ENCODE measurements around the gene PRRG2.
"Not testable (repeated sequence)": the region's sequence is repeated elsewhere in the genome, so short reads cannot be mapped to it uniquely, and the experiment has no call there.

Gene PRRG2

DNA sequence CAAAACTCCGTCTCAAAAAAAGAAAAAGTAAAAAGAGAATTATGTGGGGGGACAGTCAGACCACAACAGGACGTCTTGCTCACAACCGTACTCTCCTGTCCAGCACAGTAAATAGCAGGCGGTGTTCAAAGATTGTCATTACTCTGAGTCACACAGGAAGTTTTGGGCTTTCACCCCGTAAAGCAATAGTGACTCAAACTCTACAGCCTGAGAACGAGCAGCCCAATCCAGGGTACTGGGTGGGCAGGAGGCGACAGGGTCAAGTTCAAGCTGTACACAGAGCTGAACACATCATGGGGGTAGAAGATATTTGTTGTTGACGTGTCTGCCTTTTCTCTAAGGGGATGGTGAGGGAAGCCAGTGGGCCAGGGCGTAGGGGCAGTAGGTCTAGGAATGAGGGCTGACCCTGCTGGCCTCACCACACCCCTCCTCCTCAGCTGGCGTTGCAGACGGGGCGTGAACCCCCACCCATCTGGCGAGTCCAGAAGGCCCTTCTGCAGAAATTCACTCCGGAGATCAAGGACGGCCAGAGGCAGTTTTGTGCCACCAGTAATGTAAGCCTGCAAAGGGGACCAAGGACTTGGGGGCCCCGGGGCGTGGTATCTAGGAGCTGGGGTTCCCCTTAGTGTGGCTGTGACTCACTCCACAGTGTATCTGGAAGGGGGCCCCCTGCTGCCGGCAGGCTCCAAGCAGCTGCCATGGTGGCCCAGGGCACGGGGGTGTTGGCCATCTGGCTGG is 33.1 kb downstream of the PRRG2 start:
- no peak for FAIRE-seq

DNA sequence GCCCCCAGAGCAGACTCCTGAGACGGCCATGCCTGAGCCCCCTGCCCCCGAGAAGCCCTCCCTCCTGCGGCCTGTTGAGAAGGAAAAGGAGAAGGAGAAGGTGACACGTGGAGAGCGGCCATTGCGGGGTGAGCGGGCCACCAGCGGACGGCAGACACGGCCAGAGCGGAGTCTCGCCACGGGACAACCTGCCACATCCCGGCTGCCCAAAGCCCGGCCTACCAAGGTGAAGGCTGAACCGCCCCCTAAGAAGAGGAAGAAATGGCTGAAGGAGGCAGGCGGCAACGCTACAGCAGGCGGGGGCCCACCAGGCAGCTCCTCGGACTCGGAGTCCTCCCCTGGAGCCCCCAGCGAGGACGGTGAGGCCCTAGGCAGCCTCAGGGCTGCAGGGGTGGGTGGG is 34.7 kb downstream of the PRRG2 start:
- no peak for FAIRE-seq

DNA sequence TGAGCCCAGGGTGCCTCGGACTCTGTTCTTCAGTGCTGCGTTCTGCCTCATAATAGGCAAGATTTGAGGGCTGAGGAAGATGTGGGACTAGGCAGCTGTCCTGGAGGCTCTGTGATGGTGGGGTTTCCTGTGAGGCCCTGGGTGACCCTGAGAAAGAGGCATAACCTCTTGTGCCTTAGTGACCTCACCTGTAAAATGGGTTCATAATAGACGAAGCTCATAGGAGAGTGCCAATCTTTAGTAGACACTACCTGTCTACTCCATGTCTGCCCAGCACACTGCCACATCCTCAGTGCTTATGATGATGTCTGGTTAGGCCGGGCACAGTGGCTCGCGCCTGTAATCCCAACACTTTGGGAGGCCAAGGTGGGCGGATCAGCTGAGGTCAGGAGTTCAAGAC is 35.4 kb downstream of the PRRG2 start:
- FAIRE-seq = no peak

DNA sequence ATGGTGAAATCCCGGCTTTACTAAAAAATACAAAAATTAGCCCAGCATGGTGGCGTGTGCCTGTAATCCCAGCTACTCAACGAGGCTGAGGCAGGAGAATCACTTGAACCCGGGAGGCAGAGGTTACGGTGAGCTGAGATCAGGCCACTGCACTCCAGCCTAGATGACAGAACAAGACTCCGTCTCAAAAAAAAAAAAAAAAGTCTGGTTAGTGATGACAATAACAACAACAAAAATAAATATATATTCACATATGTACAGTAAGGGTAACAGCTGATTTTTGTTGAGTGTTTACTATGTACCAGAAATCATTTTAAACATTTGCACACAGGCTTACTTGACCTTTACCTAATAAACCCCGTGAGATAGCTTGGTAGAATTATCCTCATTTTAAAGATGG is 35.8 kb downstream of the PRRG2 start:
- FAIRE-seq = no peak

DNA sequence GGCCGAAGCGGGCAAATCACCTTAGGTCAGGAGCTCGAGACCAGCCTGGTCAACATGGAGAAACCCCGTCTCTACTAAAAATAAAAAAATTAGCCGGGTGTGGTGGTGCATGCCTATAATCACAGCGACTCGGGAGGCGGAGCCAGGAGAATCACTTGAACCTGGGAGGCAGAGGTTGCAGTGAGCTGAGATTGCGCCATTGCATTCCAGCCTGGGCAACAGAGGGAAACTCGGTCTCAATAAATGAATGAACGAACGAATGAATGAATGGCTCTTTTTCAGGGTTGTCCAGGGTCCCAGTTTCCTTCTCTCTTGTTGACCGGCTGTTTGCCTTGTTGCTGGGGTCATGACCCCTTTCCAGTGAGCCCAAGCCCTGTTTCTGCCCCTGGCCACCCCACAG is 36.7 kb downstream of the PRRG2 start:
- not testable (repeated sequence) for FAIRE-seq

DNA sequence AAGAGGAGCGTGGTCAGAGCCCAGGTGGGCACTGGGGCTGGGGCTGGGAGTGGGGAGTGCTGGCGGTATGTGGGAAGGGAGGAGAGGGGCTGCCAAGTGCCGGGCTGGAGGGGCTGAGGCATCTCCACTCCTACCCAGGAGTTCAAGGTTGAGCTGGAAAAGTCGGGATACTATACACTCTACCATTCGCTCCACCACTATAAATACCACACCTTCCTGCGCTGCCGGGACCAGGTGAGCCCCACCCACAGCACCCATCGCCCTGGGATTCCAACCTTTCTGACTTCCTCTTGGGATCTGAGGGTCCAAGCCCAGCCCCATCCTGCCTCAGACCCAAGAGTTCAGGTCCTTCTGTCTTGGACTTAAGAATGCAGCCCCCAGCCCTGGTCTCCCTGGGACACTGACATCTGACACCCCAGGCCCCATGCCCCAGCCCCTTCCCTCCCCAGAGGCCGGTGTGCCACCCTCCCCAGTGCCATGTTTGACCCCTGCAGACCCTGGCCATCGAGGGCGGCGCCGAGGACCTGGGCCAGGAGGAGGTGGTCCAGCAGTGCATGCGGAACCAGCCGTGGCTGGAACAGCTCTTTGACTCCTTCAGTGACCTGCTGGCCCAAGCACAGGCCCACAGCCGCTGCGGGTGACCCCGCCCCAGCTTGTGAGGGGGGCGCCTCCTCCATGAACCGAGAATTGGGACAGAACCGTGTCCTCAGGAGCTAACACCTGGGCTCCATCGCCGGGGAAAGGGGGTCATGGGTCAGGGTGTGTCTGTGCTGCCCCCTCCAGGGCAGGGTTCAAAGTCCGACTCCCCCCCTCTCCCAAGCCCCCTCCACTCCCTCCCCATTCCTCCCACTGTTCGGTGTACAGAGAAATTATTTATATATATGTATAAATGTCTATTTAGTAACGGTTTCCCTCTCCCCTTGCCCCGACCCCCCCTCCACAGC is 44.1 kb downstream of the PRRG2 start:
- no peak for FAIRE-seq

DNA sequence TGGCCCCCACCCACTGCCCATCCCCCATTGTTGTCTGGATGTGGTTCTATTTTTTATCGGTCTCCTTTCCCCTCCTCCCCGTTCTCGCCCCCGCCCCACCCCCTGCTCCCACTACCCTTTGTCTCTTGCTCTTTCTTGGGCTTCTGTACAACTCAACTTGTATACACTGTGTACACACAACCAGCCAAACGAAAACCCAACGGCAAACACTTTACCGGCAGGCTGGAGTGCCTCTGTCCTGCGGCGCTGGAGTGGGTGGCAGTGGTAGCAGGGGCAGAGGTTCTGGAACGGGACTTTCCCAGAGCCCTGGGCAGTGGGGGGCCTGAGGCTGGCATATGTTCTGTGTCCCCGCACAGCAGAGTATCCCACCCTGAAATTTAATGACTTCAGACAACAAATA is 45.1 kb downstream of the PRRG2 start:
- no peak for FAIRE-seq

DNA sequence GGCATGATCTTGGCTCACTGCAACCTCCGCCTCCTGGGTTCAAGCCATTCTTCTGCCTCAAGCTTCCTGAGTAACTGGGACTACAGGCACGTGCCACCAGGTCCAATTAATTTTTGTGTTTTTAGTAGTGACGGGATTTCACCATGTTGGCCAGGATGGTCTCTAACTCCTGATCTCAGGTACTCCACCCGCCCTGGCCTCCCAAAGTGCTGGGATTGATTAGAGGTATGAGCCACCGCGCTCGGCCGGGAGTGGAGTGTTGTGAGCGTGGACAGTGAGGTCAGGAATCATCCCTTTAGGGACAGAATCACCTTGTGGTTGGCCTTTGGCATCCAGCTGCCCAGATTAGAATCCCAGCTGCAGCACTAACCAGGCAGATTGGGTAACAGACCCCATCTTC is 48.5 kb downstream of the PRRG2 start:
- no peak for FAIRE-seq

DNA sequence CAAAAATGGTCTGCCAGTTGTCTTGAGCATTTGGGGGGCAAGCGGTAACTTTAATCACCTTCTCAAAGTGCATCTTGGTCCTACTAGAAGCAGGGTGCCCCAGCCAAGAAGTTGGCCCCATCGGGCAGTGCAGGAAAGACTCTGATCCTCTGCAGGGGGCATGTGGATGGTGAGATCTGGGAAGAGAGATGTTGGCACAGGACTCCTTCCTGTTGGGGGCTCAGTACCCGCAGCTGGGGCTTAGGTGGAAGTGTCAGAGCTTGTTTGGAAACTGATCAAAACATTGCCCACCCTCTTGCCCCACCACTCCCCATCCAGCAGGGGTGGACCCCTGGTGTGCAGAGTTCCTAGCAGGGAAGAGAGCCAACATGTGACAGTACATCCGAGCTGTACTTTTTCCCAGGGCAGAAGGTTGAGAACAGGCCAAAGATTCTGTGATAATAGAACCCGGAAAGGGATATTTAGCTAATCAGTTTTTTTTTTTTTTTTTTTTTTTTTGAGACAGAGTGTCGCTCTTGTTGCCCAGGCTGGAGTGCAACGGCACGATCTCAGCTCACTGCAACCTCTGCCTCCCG is 50.0 kb downstream of the PRRG2 start:
- FAIRE-seq = no peak

DNA sequence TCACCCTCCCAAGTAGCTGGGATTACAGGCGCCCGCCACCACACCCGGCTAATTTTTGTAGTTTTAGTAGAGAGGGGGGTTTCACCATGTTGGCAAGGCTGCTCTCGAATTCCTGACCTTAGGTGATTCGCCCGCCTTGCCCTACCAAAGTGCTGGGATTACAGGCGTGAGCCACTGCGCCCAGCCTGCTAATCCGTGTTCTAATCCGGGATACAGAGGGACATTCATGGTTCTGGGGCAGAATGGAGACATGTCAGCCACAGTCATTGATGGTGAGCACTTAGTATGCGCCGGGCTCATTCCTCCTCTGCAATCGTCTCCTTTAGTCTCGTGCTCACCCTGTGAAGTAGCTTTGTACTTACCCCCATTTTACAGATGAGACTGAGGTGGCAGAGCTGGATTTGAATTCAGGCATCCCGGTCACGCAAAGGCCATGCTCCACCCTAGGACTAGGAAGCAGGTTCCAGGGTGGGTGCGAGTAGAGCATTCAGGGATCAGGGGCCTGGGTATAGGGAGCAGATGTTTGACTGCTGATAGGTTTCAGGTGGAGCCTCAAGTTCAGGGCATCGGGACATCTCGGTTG is 50.6 kb downstream of the PRRG2 start:
- no peak for FAIRE-seq

DNA sequence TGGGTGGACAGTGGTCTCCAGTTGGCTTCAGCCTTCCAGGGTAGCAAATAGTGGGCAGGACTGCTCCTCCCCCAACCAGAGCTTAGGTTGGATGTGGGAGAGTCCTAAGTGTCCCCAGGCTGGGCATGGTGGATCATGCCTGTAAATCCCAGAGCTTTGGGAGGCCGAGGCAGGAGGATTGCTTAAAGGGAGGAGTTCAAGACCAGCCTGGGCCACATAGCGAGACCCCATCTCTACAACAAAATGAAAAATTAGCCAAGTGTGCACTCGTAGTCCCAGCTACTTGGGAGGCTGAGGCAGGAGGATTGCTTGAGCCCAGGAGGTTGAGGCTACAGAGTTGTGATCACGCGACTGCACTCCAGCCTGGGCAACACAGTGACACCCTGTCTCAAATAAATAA is 51.5 kb downstream of the PRRG2 start:
- no peak for FAIRE-seq

DNA sequence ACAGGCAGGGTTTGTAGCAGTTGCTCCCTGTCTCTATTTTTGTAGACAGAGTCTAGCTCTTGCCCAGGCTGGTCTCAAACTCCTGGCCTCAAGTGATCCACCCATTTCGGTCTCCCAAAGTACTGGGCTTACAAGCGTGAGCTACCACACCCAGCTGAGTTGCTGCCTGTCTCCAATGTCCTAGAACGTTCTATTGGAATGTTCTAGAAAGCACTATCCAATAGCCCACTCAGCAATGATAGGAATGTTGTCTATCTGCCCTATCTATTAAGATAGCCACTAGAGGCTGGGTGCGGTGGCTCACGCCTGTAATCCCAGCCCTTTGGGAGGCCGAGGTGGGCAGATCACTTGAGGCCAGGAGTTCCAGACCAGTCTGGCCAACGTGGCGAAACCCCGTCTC is 52.2 kb downstream of the PRRG2 start:
- FAIRE-seq = not testable (repeated sequence)

DNA sequence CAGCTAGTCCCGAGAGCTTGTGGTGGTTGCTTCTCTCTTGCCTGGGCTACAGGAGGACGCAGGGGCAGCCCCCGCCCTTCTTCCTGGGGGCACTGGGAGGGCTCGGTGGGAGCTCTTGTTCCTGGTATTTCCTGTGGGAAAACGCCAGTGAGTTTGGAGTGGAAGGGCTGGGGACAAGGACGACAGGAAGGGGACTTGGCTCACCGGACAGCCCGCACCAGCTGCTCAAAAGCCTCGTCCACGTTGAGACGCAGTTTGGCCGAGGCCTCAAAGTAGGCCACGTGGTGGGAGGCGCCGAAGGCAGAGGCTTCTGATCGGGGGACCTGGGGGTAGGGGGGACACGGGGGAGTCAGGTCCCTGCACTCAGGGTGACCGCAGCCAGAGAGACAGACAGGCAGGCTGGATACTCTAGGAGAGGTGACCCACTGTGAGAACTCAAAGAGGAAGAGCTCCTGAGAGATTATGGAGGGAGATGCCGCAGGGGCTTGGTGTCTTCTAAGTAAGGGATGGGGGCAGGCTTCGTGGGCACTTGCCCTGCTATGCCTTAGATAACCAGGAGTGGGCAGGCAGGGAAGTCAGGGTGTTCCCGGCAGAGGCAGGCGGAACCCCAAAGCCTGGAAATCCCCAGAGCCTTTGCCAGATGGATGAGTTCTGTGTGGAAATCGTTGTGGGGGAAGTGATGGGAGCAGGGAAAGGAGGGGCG is 54.6 kb downstream of the PRRG2 start:
- no peak for FAIRE-seq

DNA sequence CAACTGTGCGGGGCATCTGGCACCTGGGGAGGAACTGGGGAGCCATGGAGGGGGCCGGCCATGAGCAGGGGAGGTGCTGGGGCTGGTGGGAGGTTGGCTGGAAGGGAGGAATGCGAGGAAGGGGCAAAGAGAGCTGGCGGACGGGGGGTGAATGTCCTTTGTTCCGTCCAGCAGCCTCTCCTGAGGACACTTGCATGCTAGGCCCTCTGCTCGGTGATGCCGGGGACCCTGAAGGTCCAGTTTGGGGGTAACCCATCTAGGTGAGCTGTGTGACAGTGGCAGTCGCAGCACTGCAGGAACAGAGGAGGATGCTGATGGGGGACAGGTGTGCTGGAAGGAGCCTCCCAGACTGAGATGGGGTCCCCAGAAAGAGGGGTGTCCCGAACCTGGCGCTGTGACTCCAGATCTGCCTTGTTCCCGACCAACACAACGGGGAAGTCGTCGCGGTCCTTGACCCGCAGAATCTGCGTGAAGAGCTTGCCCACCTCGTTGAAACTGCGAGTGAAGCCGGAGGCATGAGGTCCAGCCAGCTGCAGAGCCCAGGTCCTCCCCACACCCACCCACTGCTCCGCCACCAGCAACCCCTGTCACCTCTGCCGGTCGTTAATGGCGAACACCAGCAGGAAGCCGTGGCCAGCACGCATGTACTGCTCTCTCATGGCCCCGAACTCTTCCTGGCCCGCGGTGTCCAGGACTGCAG is 55.3 kb downstream of the PRRG2 start:
- FAIRE-seq = no peak

DNA sequence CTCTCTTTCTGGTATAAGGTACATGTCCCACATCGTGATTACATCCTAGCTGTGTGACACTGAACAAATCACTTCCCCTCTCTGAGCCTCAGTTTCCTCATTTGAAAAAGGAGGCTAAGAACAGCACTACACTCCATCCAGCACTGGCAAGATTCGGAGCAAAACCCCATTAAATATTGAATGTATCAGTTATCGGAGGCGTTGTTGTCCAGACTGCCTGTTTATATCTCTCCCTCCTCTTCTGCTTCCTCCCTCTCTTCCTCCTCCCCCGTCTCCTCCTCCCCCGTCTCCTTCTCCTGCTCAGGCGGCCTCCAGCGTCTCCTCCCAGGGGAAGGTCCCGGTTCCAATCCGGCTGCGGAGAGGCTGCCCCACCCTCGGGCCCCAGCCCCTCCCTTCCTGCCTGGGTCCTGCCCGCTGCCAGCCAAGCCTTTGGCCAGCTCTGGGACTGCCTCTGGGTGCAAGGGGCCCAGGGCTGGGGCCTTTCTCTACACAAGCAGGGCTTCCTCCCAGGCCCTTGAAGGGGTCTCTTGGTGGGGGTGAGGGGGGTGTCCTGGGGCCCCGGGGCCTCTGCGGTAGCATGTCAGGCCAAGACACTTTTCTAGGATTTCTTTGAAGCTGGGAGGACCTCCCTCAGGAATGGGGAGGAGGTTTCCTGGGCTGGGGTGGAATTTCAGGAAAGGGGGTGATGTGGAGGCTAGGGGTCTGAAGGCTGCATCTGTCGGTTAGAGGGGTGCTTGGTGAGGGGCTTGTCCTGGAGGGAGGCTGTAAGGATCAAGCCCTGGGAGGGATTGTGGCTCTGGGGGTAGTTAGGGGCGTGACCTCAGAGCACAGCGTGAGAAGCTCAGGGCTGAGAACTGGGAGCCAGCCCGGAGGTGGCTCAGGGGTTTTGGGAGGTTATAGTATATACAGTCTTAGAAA is 57.0 kb downstream of the PRRG2 start:
- no peak for FAIRE-seq

DNA sequence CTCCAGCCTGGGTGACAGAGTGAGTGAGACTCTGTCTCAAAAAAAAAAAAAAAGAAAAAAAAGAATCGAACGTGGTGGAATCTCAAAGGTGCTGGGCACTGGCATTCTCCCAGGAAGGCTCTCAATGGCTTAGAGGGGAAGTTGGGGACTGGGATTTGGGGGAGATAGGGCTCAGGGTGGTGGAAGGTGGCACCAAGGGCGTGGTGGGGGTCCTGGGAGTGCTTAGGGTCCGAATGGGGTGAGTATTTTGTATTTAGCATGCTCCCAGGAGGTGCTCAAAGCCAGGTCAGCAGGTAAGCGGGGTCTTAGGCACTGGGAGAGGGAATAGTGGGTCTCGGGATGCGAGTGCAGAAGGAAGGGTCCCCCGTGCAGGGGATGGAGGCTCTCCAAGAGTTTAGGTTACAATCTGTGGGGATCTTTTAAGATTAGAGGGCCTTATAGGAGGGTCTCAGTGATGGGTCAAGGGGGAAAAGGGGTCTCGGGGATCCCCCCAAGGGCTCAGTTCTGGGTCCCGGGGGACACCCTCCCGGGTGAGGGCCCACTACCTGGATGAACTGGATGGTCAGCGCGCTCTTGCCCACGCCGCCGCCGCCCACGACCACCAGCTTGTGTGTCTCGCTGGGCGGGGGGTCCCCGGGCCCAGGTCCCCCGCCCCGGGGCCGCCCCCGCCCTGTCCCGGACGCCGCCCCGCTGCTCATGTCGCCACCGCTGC is 58.4 kb downstream of the PRRG2 start:
- no peak for FAIRE-seq

DNA sequence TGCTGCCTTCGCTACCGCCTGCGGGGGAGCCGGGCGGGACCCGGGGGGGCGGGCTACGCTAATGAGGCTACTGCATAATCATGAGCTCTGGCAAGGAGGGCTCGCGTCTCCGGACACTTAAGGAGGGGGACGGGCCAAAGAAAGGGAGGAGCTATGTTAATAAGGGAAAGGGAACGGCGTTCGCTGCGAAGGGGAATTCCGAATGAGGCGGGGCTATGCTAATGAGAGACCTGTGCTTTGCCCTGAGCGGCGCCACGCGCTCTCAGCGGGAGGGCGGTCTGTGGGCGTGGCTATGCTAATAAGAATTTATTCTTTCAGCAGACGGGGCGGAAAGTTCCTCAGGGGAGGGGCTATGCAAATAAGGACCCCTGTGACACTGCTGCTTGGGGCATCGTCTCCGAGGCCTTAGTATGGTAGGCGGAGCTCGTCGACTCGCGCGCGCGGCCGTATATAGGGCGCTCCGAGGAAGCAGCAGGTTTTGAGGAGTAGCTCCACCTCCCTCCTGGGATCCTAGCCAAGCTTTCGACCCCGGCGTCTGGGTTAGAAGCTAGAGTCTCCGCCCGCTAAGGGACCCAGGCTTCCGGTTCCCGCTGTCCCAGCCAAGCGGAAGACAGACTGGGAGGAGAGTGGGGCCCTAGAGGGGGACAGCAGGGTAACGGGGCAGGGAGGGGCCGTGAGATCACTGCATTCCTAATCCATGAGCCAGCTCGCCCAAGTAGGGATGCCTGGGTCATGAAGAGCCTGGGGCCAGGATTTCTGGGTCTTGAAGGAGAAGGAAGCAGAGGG is 59.2 kb downstream of the PRRG2 start, which contains the start of gene RRAS:
Gene RRAS (minus strand): TSS at position 31 of the 786 bp plus-strand sequence. CDS start 45 bp downstream, outside the sequence.
- FAIRE-seq = peak; percentile 98

Data from TTC549 (cell line).